GM19438 (cell line): Measurements from ENCODE around the gene NPC1.
"Not testable (repeated sequence)": the region's sequence is repeated elsewhere in the genome, so short reads cannot be mapped to it uniquely, and the experiment has no call there.

Experiments
- ATAC-seq: cut with Tn5 transposase; IDR thresholded peaks from one replicate; pipeline ENCODE4 v1.9.1; 2021; ENCODE audit warnings: low read depth; ENCODE audit not compliant: unreplicated experiment

Gene NPC1

DNA sequence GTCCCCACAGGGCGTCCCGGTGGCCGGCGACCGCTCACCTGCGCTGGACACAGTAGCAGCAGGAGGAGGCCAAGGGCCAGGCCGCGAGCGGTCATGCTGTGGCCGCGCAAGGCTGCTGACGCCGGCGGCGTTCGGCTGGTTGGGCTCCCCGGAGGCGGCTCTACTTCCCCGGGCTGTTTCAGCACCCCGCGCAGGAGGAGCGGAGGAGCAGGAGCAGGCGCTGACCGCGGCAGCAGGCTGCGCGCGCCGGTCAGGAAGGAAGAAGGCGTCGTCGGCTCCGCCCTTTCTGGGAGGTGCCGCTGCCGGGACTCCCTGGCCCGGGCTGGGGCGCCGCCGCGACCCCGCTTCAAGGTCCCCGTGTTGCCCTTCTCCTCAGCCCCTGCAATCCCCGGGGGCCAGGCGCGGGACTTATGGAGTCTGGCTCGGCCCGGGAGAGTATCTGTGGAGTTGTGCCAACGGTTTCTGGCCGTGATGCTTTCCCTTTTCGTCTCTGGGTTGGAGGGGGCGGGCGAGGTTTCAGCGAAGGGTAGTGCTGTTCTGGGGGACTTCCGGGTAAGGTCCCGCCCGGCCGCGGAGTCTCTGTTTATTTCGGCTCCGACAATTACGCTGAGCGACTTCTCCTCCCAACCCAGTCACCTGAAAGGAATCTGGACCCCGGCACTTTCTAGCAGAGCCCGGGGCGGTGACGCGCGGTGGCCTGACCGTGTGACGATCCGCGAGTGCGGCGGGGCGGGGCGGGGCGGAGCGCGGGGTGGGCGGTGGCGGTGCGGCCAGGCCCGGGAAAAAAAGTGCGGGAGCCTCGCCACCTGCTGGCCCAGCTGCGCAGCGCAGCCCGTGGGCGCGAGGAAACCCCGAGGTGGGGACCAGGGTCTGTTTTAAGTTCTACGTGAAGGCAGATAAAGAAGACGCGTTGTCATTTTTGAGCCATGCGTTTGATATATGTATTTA lies at the start of gene NPC1:
TSS of gene NPC1 (minus strand) at position 258 of the 948 bp plus-strand sequence. CDS start at position 95, 163 bp downstream.
- ATAC-seq: peak; percentile 91

DNA sequence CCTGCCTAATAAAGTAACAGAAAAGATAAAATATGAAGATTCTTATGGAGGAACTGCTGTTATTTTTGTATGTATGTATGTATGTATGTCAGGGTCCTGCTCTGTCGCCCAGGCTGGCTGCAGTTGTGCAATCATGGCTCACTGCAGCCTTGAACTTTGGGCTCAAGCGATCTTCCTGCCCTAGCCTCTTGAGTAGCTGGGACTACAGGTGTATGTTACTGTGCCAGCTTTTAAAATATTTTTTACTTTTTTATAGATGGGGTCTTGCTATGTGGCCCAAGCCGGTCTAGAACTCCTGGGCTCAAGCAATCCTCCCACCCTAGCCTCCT lies 49.7 kb upstream of the NPC1 start:
- ATAC-seq: no peak

DNA sequence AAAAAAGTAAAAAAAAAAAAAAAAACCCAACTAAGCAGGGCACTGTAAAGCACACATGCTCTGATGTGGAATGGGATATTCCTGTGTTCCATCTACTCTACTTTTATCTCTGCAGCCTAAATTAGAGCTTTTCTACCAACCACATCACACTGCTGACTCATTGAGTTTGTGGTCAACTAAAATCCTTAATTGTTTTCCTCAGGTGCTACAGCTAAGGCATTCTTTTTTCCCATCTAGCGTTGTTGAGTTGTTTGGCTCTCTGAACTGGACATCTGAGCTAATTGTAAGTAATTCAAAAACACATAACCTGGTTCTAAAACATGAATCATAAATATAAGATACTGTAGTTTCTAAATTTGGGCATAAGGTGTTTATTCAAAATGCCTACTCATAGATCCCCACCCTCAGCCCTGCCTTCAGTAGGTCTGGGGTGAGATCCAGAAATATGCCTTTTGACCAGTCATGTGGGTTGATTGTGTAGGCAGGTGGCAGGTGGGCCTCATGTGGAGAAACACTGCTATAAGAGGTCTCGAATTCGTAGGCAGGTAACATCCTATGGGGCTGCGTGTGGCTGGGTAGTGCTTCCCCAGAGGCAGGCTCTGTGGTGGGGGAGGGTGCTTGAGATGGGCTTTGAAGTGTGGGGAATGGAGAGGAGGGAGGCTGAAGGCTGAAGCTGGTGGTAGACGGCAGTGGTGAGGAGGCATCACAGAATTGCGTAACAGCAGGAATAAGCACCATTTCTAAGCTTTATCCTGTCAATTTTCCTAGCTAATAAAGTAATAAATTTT lies 49.2 kb upstream of the NPC1 start:
- no peak for ATAC-seq

DNA sequence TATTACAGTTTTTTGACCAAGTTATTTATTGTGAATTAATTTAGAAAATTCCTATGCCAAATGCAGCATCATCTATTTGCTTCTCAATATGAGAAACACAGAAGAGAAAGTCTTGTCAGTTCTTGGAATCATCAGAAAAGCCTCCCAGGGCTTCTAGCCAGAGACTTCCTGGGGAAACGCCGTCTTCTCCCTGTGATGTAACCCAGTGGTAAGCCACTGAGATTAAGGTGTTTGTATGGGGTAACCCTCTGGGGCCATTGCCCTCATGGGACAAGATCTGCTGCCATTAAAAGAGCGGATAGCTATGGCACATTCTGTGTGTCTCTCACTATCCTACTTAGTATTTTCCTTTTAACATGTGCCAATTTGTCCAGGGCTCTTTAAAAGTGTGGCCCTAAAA lies 48.4 kb upstream of the NPC1 start:
- no peak for ATAC-seq

DNA sequence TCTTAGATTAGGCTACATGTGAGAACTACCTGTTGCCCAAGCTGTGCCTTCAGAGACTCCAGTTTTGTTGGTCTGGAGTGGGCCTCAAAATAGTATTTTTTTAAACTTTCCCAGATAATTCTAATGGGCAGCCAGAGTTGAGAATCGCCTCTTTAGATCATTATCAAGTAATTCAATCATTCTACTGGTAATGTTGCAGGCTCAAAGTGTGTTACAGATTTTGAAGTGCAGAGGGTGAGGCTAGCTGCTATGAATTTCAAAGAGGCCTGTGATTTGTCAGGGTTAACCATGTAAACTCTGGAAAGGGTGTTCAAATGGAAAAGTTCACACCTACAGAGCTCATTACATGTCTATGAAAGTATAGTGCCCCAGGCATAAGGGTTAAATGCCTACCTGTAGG lies 46.3 kb upstream of the NPC1 start:
- ATAC-seq: no peak

DNA sequence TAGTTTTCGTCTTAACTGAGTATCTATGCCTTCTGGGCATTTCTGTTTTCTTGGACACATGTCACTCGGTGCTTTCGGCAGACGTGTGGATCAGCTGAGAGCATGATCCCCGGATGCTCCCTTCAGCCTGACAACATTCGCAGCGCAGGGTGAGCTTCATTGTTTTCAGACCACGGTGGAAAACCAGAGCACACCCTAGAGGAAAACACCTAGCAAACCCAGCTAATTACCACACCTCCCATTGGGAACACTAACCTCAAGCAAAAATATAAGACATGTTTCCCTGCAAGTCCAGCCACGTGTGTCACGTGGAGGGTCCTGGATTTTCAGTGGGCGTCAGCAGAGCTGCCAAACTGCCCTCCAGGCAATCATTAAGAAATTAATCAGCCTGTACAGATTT lies 45.4 kb upstream of the NPC1 start:
- no peak for ATAC-seq

DNA sequence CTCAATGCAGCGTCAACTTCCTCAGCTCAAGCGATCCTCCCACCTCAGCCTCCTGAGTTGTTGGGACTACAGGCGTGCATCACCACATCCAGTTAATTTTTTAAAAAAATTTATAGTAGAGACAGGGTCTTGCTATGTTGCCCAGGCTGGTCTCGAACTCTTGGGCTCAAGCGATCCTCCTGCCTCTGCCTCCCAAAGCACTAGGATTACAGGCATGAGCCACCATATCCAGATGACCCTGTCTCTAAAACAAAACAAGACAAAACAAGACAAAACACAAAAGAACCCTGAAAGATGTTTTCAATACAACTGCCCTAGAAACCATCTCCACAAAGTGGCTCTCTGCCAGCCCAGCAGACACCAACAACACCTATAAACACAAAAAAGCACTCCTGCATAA lies 45.0 kb upstream of the NPC1 start:
- ATAC-seq: no peak

DNA sequence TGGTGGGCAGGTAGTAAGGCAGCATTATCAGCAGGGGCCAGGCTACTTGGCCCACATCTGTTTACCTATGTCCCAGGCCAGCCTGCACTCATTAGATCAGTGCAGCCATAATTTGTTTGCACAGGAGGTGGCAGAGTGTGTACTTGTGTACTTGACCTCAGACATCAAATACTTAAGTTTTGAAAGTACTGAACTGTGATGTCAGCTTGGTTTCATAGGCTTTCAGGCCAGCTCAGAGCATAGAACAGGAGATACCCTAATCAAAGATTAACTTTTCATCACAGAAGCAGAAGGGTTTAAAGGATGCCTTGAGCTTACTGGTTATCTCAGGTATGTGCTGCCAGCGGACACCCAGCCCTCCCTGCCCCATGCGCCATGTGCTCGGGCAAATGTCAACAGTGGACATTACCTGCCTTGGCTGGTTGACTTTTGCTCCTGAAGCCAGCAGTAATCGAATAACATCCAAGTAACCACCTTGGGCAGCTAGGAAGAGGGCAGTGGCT lies 43.2 kb upstream of the NPC1 start:
- ATAC-seq: peak; percentile 92

DNA sequence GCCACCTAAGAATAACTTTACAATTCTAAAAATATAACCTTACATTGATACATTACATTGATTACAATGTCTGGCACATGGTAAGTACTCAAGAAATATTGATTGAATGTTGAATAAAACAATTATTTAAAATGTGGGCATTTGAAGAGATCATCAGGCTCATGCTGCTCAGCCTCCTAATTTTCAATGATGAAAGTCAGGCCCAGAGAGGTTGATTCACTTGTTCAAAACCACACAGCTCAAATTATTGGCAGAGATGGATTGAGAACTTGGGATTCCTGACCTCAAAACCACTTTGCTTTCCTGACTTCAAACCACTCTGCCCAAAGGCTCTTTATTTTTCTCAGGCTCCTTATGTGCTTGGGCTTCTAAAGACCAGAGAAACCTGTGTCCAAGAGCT lies 41.7 kb upstream of the NPC1 start:
- no peak for ATAC-seq

DNA sequence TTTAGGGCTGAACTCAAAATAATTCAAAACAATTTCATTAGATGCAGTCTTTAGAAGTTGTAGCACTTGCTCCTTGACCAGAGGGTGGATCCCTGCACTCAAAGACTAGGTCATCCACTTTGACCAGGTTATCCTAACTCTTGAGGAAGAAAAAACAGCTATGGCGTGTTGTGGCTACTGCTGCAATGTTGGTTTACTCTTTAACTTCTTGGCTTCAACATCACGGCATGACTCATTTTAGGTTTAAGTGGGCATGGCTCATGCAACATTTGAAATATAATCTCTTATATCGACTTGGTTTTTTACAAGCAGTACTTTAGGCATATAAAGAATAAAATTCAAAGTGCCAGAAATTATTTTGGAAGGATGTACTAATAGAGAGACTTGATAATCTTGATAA lies 41.0 kb upstream of the NPC1 start:
- no peak for ATAC-seq

DNA sequence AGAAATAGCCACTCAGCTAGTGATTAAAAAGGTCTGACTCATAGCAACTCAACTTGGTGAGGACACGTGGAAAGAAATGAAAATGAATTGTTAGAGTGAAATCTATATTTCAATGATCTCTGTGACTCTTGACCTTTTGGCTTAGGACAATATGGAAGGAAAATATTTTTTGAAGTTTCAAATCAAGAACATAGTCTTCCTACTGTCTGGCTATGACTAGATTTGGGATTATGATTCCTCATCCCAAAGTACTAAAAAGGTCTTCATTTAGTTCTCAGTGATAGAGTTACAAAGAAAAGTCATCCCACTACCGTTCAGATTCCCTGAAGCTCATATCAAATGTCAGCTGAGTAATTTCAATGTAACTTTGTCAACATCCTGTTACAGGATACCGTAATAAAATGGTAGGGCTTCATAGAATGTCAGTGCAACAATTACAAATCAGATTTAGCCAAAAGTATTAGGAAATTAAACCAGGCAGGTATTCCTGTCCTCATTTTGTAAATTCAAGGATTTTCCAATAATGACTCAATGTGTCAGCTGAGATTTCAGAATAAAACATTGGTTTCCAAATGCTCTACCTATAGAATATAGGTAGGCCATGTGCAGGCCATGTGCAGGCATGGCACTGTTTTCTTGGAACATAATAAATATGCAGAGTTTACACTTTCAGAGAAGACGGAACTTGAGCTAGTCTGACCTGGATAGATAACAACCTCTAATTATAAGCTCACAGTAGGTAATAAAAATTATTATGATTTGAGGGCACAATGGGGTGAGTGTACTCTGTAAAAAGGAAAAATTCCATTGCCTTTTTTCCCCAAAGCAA lies 40.4 kb upstream of the NPC1 start:
- ATAC-seq: no peak

DNA sequence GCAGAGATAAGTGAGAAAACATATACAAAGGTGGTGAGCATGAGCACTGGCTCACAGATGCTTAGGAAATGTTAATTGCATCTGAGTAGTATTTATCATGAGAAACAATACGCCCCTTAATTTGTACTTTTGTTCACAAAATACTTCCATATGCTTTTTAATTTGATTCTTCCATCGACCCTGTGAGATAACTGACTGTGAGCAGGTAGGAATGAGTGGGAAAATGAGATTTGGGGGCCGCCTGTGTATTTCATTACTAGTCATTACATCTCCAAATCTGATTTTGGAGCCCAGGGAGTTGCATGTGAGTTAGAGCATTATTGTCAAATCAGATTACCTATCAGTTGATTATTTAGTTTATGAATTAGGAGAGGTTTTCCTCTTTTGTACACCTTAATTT lies 36.7 kb upstream of the NPC1 start:
- ATAC-seq: no peak

DNA sequence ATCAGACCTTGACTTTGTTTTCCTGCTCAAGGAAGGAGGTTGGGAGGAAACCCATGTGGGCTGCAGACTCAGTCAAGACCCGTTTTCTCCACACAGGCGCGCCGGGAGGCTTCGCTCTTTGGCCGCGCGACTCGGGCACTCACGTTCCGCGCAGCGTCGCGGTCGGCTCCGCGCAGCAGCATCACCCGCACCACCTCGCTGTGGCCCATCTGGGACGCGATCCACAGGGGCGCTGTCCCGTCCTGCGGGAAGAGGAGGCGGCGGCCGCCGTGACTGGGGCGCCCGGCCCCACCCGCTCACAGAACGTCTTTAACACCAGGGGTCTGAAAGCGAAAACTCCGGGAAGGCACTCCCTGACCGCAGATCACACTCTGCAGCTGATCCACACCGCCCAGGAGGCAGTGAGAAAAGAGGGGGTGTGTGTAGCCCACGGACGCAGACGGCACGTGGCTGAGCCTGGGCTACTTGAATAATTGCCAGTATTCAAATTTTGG lies 33.1 kb upstream of the NPC1 start:
- ATAC-seq: peak; percentile 26

DNA sequence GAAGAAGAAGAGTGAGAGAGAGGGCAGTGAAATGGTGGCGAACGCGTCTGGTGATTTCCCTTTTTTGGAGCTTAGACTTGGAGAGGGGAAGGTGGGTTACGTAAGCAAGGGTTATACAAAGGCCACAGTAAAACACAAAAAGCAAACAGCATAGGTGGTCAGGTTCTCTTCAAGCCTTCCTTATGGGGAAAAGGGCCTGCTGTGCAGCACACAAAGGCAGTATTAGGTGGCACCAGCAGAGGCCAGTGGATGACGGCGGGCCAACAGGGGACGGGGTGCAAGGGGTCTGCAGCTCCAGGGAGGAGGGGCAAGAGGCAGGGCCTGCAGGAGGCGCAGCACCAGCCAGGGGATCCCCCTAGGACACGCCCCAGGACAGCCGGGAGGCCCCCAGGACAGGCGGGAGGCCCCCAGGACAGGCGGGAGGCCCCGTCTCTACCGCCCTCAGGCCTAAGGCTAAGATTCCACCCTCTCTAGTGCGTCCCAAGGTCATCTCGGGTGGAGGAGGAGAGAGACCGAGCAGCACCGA lies 32.6 kb upstream of the NPC1 start:
- ATAC-seq: peak; percentile 47

DNA sequence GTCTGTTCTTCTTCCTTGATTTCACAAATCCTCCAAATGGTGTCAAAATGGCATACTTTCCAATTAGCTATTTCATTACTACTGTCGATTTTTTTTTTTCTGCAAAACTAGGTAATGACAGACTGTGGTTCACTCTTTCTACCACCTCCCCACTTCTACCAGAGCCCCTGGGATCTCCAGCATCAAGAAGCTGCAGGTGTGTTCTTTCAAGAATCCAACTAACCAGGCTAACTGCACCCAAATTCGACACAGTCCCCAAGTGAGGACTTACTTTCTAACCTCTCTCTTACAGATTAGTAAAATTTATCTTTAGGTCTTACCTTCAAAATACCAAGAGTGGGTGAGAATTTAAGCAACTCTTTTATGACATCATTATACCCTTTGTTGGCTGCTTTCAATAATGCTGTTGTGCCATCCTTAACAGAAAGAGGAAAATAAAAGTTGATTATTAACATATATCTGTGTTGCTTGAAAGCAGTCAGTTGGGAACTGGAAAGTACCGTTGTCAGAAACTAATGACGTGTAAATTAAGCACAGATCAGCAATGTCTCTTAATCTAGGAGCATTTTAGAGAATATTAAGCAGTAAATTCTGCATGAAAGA lies 31.2 kb upstream of the NPC1 start:
- no peak for ATAC-seq

DNA sequence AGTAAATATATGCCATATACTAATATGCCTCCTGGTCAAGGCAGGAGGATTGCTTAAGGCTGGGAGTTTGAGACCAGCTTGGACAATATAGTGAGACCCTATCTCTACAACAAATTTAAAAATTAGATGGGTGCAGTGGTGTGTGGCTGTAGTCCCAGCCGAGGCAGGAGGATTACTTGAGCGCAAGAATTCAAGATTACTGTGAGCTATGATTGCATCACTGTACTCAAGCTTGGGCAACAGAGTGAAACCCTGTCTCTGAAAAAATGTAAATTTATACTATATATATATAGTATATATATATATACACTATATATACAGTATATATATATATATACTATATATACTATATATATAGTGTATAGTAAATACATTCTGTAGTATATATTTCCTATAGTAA lies 30.0 kb upstream of the NPC1 start:
- no peak for ATAC-seq

DNA sequence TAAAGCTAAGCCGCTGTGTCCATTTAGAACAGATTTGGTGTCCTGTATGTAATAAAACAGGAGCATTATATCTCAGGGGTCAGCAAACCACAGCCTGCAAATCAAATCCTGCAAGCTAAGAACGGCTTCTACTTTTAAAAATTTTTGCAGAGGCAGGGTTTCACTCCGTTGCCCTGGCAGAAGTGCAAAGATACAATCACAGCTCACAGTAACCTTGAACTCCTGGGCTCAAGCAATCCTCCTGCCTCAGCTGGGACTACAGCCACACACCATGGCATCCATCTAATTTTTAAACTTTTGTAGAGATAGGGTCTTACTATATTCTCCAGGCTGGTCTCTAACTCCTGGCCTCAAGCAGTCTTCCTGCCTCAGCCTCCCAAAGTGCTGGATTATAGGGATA lies 28.6 kb upstream of the NPC1 start:
- ATAC-seq: no peak

DNA sequence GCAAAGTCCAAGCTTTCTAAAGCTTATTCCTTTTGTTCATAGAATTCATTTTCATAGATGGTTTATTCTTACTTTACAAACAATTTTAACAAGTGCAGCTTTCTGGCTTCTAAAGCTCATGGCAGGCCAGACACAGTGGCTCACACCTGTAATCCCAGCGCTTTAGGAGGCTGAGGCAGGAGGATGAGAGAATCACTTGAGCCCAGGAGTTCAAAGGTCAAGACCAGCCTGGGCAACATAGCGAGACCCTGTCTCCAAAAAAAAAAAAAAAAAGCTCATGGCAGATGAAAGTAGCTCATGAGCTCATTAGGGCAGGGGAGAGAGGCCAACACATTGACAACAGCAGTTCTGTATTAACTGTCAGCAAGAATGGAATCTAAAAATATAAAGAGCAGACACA lies 28.1 kb upstream of the NPC1 start:
- no peak for ATAC-seq

DNA sequence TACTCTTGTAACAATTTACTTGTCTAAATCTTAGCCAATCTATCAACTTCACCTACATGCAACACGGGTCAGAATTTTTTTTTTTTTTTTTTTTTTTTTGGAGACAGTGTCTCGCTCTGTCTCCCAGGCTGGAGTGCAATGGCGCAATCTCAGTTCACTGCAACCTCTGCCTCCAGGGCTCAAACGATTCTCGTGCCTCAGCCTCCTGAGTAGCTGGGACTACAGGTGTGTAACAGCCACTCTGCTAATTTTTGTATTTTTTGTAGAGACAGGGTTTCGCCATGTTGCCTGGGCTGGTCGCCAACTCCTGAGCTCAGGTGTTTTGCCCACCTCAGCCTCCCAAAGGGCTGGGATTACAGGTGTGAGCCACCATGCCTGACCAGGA lies 26.8 kb upstream of the NPC1 start:
- not testable (repeated sequence) for ATAC-seq
